DMS79 treated with DMSO at 0.1 percent for 48 hours (cell line): Measurements from ENCODE around the gene NTNG1.
"Not testable (repeated sequence)": the region's sequence is repeated elsewhere in the genome, so short reads cannot be mapped to it uniquely, and the experiment has no call there.

ENCODE experiments used
- DNase-seq: peaks from one replicate; lab custom pipeline; 2025; lab: John Stamatoyannopoulos, UW

NTNG1 gene

GRCh38 chr1:107140703-107141490 is at the start of gene NTNG1:
NTNG1 (plus strand) TSS chr1:107141039.
- DNase-seq: peak; percentile 25

DNA sequence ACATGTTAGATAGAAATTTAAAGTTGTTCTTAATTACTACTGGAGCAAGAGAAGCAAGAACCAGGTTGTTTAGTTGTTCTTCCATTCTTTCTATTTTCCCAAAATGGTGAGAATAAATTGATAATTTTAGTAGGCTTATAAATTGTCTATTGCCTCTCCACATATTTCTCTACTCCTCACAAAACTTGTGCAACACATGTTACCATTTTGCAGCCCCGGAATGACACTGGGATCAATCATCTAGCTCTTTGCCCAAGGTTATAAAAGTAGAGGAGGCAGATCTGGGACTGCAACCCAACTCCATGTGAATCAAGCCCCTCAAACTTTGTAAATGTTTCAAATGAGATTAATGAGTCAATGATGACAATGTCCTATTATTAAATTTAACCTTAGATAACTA is 49.4 kb upstream of the NTNG1 start:
- DNase-seq: no peak

GRCh38 chr1:107093395-107093794 is 47.4 kb upstream of the NTNG1 start:
- DNase-seq: not testable (repeated sequence)

DNA sequence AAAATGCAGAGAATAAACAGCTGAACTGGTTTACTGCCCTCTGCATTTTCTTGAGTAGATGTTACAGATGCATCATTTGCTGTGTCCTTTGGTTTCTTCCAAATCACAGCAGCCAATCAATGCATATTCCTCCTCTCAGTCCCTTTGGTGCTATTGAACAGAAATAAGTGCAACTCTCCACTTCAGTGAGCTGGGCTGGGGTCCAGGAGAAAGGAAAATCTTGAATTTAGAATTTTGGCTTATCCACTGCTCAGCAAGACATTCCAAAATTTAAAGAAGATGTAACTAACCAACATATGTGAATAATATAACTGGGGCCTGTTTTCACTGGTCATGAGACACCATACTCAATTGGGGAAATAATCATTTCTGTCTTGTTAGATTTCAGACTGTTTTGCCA is 45.2 kb upstream of the NTNG1 start:
- no peak for DNase-seq

GRCh38 chr1:107096690-107097089 is 44.1 kb upstream of the NTNG1 start:
- no peak for DNase-seq

DNA sequence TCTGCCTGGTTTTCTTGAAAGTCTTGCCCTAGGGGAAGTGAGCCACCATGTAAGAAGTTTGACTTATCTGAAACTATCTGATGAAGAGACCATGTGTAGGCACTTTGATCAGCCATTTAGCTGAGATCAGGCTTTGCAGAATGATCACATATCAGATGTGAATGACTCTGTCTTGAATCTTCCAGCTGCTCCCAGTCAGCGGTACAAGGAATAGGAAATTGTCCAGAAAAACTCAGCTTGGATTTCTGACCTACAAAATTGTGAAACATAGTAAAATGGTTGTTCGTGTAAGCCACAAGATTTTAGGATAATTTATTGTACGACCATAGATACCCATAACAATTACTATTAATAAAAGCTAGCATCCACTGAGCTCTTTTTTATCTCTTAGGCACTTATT is 41.9 kb upstream of the NTNG1 start:
- DNase-seq: no peak

- DNase-seq: no peak
Observed at GRCh38 chr1:107100331-107100984, 40.4 kb upstream of the NTNG1 start.

DNA sequence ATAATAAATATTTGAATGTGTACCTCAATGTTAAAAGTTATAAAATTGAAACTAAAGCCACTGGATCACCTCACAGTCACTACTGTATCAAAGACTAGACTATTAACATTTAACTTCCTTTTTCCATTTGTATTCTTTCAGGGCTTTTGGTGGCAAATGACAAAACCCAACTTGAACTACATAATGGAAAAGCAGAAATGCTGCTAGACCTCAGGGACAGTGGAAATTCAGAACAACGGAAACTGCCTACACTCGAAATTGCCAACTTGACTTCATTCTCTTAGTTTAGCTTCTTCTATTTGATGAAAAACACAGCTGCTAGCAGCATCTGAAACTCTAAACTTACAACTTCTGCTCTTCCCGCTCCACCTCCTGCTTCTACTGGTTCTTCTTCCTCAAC is 34.9 kb upstream of the NTNG1 start:
- DNase-seq: no peak

- DNase-seq: no peak
Observed at GRCh38 chr1:107110326-107110725, 30.5 kb upstream of the NTNG1 start.

DNA sequence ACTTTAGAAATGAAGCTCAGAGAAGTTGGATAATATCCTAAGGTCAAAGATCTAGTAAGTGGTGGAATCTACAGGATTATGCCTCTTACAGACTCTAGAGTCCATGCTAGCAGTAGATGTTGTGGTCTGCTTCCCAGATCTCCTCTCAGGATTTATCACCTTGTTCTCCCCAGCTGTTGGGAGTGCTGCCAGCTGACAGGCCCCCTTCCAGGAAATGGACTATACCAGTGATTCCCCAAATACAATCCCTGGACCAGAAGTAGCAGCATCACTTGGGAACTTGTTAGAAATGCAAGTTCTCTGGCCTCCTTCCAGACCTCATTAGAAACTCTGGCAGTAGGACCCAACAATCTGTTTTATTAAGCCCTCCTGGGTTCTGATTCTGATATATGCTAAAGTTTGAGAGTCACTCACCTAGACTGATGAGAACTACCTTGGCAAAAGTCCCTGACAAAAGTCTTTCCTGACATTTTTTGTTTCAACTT is 24.5 kb upstream of the NTNG1 start:
- no peak for DNase-seq

DNA sequence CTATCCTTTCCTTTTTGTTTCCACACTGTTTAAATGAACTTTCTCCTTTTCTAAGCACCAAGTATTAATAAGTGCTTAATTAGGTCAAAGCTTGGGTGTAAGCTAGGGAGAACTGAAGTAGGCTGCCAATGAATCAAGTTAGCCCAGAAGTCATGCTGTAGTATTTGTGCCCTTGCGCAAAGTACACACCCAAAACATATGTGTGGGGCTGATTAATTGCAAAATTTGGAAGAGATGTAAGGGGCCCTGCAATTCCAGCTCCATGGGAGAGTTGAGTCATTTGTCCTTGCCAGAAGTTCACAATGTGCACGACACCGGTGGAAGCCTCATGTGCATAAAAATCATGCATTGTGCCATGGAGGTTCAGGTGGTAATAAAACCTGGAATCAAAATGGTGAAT is 18.6 kb upstream of the NTNG1 start:
- DNase-seq: no peak

DNA sequence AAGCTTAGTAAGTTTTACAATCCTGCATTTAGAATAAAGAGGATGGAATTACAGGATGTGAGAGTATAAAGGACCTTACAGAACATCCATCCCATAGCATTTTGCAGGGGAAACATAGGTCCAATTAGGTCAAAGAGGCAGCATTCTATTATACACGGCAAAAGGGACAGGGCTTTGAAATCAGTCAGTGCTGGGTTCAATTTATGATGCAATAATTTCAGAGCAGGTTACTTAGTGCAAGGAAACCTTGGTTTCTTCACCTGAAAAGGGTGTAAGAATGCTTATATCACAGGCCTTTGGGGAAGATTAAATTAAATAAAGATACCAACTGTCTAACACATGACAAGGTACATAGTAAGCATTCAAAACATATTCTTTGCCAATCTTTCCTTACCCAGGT is 17.1 kb upstream of the NTNG1 start:
- no peak for DNase-seq

- DNase-seq: no peak
Observed at GRCh38 chr1:107124694-107125093, 16.1 kb upstream of the NTNG1 start.

DNA sequence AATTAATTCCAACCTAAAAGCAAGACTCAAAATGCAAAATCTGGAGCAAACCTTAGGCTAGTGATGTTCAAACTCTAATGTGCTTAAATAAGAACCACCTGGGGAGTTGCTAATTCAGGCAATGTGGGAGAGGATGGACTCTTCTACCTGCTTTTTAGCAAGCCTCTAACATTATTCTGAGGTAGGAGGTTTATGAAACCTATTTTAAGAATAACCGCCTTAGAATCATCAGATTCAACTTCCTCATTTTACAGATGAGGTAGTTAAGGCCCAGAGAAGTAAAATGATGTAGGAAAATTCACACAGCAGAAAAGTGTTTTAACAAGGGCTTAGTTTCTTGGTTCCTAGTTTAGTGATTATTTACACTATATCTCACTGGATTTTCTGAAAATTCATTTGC is 8.6 kb upstream of the NTNG1 start:
- DNase-seq: no peak

GRCh38 chr1:107132780-107133179 is 8.1 kb upstream of the NTNG1 start:
- no peak for DNase-seq

DNA sequence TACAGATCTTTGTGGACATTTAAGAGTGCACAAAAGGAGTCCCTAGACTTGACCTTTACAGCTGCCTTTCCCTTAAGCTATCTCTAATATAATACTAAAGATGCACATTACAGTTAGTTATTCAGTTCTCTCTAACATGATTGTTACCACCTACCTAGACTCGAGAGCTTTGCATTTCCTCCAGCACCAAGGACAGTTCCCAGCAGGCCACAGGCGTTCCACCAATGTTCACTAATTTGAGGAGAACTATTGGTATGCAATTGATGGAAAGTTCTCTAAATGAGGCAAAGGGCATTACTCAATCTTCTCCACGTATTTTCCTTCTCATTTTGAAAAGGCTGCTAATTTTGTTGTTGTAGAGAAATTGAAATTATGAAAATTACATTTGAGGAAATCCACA is 5.4 kb upstream of the NTNG1 start:
- no peak for DNase-seq

- DNase-seq: no peak
Observed at GRCh38 chr1:107138166-107138565, 2.7 kb upstream of the NTNG1 start.

DNA sequence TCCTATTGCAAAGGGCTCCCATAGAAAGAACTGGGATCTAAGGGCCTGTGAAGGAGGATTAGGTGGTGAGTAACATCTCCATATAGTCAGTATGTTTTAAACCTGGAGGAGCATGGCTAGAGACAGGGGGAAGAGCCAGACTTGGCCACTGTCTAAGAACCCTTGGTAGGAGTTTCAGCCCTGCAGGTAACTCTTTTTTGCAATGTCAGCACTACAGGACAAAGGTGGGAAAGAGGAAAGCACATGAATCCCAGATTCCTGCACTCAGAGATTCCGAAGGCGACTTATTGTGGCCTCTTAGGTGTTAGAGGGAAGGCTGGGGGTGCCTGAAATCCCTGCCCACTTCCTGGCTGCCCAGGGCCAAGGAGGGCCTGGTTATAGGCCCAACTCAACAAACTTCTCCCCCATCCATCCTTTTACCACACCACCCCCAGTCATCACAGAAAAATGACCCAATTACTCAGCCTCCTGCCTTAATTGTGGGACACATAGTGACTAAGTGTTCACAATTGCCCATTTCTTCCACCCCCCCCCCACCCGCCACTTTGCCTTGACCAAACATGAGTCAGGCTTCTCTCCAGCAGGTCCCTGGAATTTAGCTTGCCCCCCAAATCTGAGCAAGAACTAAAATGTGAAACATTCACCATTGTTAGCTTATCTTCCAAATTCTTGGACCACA is 1.9 kb upstream of the NTNG1 start:
- no peak for DNase-seq

DNA sequence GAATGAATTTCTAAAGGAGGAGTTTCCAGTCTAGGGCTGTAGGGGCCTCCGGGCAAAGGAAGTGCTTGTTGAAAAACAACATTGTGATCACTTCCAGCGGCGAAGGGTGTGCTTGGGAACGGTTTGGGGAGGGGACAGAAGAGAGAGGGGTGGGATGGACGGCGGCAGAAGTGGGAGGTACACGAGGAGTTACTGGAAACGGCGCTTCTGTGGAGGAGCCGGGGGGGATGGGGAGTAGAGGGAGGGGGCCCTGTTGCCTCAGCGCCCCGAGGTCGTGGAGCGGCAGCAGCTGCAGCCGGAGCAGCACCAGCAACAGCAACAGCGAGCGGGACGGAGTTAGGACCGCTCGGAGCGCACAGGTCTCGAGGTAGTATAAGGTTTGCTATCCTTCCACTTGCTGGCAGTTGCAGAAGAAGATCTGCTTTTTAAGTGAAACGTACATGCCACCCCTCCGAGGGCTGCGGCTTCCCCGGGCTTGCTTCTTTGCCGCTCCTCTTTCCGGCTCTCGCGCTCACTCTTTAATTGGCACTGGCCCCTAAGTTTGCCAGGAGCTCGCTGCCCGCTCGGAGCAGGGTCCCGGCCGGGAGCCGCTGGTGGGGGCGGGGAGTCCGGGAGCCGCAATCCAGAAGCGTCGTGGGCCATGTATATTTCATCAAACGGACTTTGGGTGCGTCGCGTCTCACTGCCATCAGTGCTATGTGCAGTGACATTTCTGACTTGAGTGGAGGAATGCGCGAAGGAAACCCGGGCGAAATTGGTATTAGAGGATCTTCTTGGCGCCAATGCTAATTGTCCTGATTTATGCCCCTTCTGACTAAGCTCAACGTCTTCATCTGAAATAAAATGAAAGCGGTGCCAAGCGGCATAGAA is 771 bp upstream of the NTNG1 start:
- DNase-seq: peak; percentile 58

DNA sequence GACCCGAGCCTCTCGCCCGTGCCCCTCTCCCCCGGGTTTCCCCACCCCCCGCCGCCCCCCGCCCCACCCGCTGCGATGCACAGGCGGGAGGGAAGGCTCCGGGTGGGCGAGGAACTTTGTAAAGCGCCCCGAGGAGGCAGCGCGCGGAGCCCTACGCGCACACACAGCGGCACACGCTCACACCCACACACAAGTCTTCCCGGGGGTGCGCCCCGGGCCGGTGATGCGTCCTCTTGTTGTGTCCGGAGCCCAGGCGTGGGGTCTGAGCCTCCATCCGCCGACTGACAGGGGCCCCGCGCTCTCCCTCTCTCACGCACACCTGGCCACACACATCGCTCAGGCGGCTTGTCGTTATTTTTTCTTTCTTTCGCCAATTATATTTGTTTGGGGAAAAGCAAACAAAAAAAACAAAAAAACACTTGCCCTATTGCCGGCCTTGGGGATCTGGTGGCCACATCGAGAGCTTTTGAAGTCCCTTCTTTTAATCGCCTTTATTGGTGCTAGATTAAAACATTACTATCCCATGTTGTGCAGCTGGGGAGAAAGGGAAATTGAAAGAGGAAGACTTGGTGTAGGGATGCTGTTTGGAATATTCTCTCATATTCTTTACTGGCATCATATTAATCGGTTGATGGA is 770 bp downstream of the NTNG1 start:
- peak; percentile 77 for DNase-seq

DNA sequence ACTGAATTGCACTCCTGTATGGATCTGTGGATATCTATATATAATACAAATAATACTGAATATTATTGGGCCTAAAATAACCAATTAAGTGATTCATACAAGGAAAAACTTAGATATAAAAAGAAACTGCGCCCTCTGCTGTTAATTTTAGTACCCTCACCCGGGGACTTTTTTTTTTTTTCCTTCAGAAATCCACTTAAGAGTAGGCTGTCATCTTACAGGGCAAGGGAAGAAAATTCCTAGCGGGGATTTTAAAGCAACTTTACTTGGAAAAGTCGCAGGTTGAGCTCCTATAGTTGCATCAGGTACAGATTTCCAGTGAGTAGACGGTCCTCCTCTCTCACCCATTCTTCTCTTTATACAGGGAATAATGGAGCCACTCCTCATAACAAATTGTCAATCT is 1.3 kb downstream of the NTNG1 start:
- peak; percentile 78 for DNase-seq

DNA sequence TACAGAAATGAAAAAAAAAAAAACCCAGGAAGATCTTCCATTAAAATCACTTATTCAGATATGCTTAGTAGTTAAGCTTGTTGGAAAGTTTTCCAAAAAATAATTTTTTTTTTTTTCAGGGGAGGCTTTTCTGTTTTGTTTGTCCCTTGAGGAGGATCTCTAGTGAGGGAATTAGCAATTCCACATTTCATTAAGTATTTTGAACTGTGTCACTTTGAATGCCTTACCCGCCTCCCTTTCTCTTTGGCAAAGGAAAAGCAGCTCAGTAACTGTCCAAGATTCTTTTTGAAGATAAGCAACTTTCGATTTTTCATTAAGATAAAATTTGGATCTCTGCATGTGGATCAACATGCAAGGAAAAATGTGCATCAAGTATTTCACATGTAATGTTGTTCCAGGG is 1.8 kb downstream of the NTNG1 start:
- DNase-seq: no peak
